HCT116 (cell line): ENCODE measurements around the gene ESPN. TPM values are rescaled to one million over a fixed set of nuclear protein-coding genes. Genes with fewer than 3 reads are reported as not detected.
A peak's percentile ranks its signal among the peaks of the same experiment; 100 is the strongest.

Experiments
- ATAC-seq: fragments of 200-7000 bp; cut with Tn5 transposase; 2 replicates; pipeline ENCODE4 v1.9.1; 2020; ENCODE audit warnings: mild to moderate bottlenecking, moderate library complexity
- BruUV-seq: library from RNA; stranded (reverse); fragments of 400-500 nt; replicated peaks from 2 replicates; lab custom pipeline; 2021; lab: Mats Ljungman, UMichigan
- CTCF ChIA-PET: fragments of 300-600 bp; sonication (Branson Sonifier 250); formaldehyde crosslinking; loops from one replicate; lab custom pipeline; 2021; ENCODE audit warnings: antibody characterized with exemption; lab: Charles Lee
- POLR2A ChIA-PET: fragments of 300-600, 350-600 bp; sonication (Branson Sonifier 250); formaldehyde crosslinking; loops from one replicate; lab custom pipeline; 2021; ENCODE audit warnings: antibody characterized with exemption; lab: Charles Lee
- RAD21 ChIA-PET, 2 experiments: fragments of 300-600 bp; sonication (Branson Sonifier 250); formaldehyde crosslinking; loops; one replicate each; lab custom pipeline; 2023; ENCODE audit warnings: low total read pairs in 2 of 2; ENCODE audit not compliant: uncharacterized antibody in 2 of 2, unreplicated experiment in 2 of 2, low non-redundant PET in 1 of 2; lab: Charles Lee
- DNase-seq: peaks from one replicate; pipeline ENCODE4 v3.0.0-alpha.2; 2010; ENCODE audit warnings: low read depth, low spot score
- H2AFZ ChIP-seq: fragments of 200-600 bp; shearing (Covaris generic), sonication (generic); 2 replicates; pipeline ENCODE4 v1.6.1; 2017; ENCODE audit warnings: low read depth, mixed run types, mixed read lengths, antibody characterized with exemption, low read length; ENCODE audit not compliant: poor library complexity, severe bottlenecking
- H3K27ac ChIP-seq: 2 replicates; pipeline ENCODE4 v1.5.1; 2012; ENCODE audit warnings: low read depth, low read length
- H3K27me3 ChIP-seq: fragments of 200-600 bp; sonication (generic); 2 replicates; pipeline ENCODE4 v1.6.1; 2016; ENCODE audit warnings: mixed run types, low read length, mixed read lengths; ENCODE audit not compliant: insufficient read depth
- H3K36me3 ChIP-seq, 2 experiments: fragments of 200-500 bp in 1 of 2; fragments of 200-600 bp in 1 of 2; sonication (Bioruptor generic) in 1 of 2; sonication (generic) in 1 of 2; 2 replicates each; pipeline versions ENCODE4 v1.5.1 to v1.6.1; 2014 to 2016; ENCODE audit warnings: low read length in 2 of 2, inconsistent platforms in 1 of 2, mixed read lengths in 1 of 2, mixed run types in 1 of 2; ENCODE audit not compliant: insufficient read depth in 2 of 2, control insufficient read depth in 1 of 2
- H3K4me1 ChIP-seq, 2 experiments: fragments of 200-600 bp in 1 of 2; sonication (generic) in 1 of 2; 2 replicates each; pipeline versions ENCODE4 v1.5.1 to v1.6.1; 2012 to 2017; ENCODE audit warnings: low read length in 2 of 2, inconsistent platforms in 1 of 2, mild to moderate bottlenecking in 1 of 2, mixed read lengths in 1 of 2, mixed run types in 1 of 2, moderate library complexity in 1 of 2; ENCODE audit not compliant: insufficient read depth in 2 of 2, control insufficient read depth in 1 of 2
- H3K4me2 ChIP-seq: fragments of 200-600 bp; sonication (generic); 2 replicates; pipeline ENCODE4 v1.6.1; 2017; ENCODE audit warnings: mixed run types, low read length, mixed read lengths
- H3K4me3 ChIP-seq, 2 experiments: fragments of 200-600 bp in 1 of 2; sonication (generic) in 1 of 2; replicated peaks in 1 of 2; 2 replicates each; pipeline ENCODE4 v1.5.1; 2011 to 2016; ENCODE audit warnings: low read length in 2 of 2, control low read depth in 1 of 2, low read depth in 1 of 2, mild to moderate bottlenecking in 1 of 2, mixed read lengths in 1 of 2, mixed run types in 1 of 2
- H3K79me2 ChIP-seq: fragments of 200-600 bp; sonication (generic); 2 replicates; pipeline ENCODE4 v1.6.1; 2017; ENCODE audit warnings: mild to moderate bottlenecking, mixed run types, low read length, moderate library complexity, mixed read lengths; ENCODE audit not compliant: insufficient read depth
- H3K9ac ChIP-seq: fragments of 200-600 bp; sonication (generic); 2 replicates; pipeline ENCODE4 v1.6.1; 2016; ENCODE audit warnings: low read length, mixed read lengths
- H3K9me2 ChIP-seq: fragments of 200-600 bp; sonication (generic), shearing (Covaris generic); 2 replicates; pipeline ENCODE4 v1.6.1; 2017; ENCODE audit warnings: mixed run types, mild to moderate bottlenecking, moderate library complexity; ENCODE audit not compliant: insufficient read depth
- H3K9me3 ChIP-seq, 2 experiments: fragments of 200-500 bp in 1 of 2; fragments of 200-600 bp in 1 of 2; sonication (Bioruptor generic) in 1 of 2; sonication (generic) in 1 of 2; 2 replicates each; pipeline ENCODE4 v1.6.1; 2014 to 2017; ENCODE audit warnings: low read length in 2 of 2, mixed read lengths in 2 of 2, inconsistent platforms in 1 of 2, low read depth in 1 of 2, mild to moderate bottlenecking in 1 of 2, mixed run types in 1 of 2, moderate library complexity in 1 of 2; ENCODE audit not compliant: control insufficient read depth in 1 of 2, insufficient read depth in 1 of 2
- H4K20me1 ChIP-seq: fragments of 200-600 bp; sonication (generic), shearing (Covaris generic); 2 replicates; pipeline ENCODE4 v1.6.1; 2017; ENCODE audit warnings: mixed run types, mild to moderate bottlenecking, moderate library complexity; ENCODE audit not compliant: insufficient read depth
- EGR1 ChIP-seq: IDR thresholded peaks from 2 replicates; pipeline ENCODE4 v1.6.1; 2012; ENCODE audit warnings: low read depth
- EZH2 ChIP-seq: fragments of 200-600 bp; sonication (generic); IDR thresholded peaks from 2 replicates; pipeline ENCODE4 v1.6.1; 2017; ENCODE audit warnings: antibody characterized with exemption, mixed run types
- YY1 ChIP-seq: IDR thresholded peaks from 2 replicates; pipeline ENCODE4 v1.6.1; 2011; ENCODE audit warnings: low read length, low read depth, moderate library complexity, mild to moderate bottlenecking; ENCODE audit not compliant: insufficient replicate concordance; ENCODE audit errors: extremely low read depth
- ZFX ChIP-seq: fragments of 450-650 bp; IDR thresholded peaks from 2 replicates; pipeline ENCODE4 v1.6.1; 2017
- intact Hi-C: fragments of 100-400 bp; cut with micrococcal nuclease; formaldehyde crosslinking; loops from 2 replicates; pipeline ENCODE4 v1.10.0; 2022
- total RNA-seq: library from RNA; stranded (reverse); gene quantifications from one replicate; pipeline ENCODE4 v1.2.1, GENCODE V29; 2021; ENCODE audit not compliant: unreplicated experiment
- TF ChIP-seq, protein P1 (sequence below): IDR thresholded peaks from 2 replicates; pipeline ENCODE4 v1.6.1; 2011; ENCODE audit warnings: mild to moderate bottlenecking, low read length, moderate library complexity; ENCODE audit not compliant: insufficient replicate concordance; ENCODE audit errors: extremely low read depth

Gene ESPN
- total RNA-seq, 1 experiment from 2014 or later, result 114 TPM

DNA sequence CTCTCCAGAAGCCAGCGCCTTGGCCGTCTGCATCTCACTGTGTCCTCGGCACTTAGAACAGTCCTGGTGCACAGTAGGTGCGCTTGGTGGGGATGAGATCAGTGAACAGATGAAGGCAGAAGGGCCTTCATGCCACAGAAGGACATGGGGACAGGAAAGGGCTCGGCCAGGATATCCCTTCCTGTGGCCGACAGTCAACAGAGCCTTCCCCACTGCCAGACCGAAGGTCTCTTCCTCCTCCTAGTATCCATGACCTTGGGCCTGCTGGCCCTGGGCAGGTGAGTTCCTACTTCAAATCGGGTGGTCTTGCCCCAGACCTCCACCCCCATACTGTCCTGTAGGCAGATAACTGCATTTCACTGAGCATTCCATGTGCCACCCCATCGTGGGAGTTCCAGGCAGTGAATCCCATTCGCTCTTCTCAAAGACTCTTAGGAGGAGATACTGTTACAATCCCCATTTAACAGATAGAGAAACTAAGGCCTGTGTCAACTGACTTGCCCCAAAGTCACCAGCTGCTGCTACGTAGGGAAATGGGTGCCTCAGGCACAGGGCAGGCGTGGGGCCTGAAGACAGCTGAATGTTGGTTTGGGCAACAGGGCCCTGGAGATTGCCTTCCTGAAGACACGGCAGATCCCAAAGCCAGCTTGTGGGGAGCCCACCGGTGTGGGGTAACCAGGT, 63.4 kb downstream of the ESPN start:
- ChIA-PET CTCF (interaction anchor here (2.1 to 2.9 kb wide), 2 partner anchors 8 to 16 kb away, joined by 10 read pairs; no protein-coding TSS in a partner anchor), RAD21 (no interaction called here), POLR2A (no interaction called here)
- intact Hi-C loops, result loop anchor here (5.0 kb wide), 1 partner anchor 729 kb away; no protein-coding TSS in a partner anchor
- Histone ChIP-seq H3K4me3 (no peak overlapping the region), H3K36me3 (no peaks in the 10 kb centered on the region), H4K20me1 (no peaks in the 10 kb centered on the region), H3K79me2 (peaks cover 5% of the 10 kb centered on the region; the same call in 1 of the 2 replicates), H3K9ac (no peak overlapping the region), H3K4me2 (no peak overlapping the region), H3K27ac (peak overlapping the region; percentile 87; the same call in 1 of the 2 replicates), H3K27me3 (no peaks in the 10 kb centered on the region), H3K9me3 (no peaks in the 10 kb centered on the region), H3K4me1 (peaks cover 25 to 48% of the 10 kb centered on the region in 2 experiments), H3K9me2 (no peaks in the 10 kb centered on the region), H2AFZ (no peak overlapping the region)
- DNase-seq, result no peak
- BruUV-seq, result no TSS peak
- TF ChIP-seq ZFX (no peak), EZH2 (no peak), EGR1 (no peak), YY1 (no peak)
- TF ChIP-seq, protein P1, sequence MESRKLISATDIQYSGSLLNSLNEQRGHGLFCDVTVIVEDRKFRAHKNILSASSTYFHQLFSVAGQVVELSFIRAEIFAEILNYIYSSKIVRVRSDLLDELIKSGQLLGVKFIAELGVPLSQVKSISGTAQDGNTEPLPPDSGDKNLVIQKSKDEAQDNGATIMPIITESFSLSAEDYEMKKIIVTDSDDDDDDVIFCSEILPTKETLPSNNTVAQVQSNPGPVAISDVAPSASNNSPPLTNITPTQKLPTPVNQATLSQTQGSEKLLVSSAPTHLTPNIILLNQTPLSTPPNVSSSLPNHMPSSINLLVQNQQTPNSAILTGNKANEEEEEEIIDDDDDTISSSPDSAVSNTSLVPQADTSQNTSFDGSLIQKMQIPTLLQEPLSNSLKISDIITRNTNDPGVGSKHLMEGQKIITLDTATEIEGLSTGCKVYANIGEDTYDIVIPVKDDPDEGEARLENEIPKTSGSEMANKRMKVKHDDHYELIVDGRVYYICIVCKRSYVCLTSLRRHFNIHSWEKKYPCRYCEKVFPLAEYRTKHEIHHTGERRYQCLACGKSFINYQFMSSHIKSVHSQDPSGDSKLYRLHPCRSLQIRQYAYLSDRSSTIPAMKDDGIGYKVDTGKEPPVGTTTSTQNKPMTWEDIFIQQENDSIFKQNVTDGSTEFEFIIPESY, result no peak
- no peak for ATAC-seq
